CD4-positive, alpha-beta T cell treated with Interleukin-2 at 100 ng/mL for 4 hours (primary cell): Measurements from ENCODE around the gene SH3D19.

ENCODE experiments used
- DNase-seq: peaks from one replicate; pipeline ENCODE4 v3.0.0-alpha.2; 2020; ENCODE audit warnings: low spot score

SH3D19 gene

GRCh38 chr4:151228189-151229119 is 97.0 kb downstream of the SH3D19 start:
- DNase-seq: no peak

- no peak for DNase-seq
Measured at GRCh38 chr4:151227731-151228130, 97.7 kb downstream of the SH3D19 start.

GRCh38 chr4:151227172-151227571 is 98.2 kb downstream of the SH3D19 start:
- DNase-seq: no peak

- DNase-seq: no peak
Measured at GRCh38 chr4:151226004-151226932, 99.1 kb downstream of the SH3D19 start.

DNA sequence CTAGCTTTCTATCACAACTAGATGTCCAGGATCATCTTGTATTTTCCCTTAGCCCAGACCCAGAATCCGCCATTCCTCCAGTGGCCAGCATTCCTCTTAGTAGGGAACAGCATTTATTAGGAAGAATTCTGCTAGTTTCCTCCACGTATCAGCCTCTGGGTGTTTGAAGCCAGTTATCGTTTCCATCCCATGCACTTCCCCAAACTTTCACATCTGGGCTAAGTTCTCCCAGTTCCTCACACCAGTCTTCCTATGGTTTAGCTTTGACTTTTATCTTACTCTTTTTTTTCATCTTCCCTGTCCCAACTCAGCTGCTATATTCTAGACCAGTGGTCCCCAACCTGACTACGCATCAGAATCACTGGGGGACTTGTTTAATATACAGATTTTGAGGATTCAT is 101.9 kb downstream of the SH3D19 start:
- no peak for DNase-seq

GRCh38 chr4:151219948-151220347 is 105.5 kb downstream of the SH3D19 start:
- no peak for DNase-seq

GRCh38 chr4:151219091-151219490 is 106.3 kb downstream of the SH3D19 start:
- DNase-seq: no peak

GRCh38 chr4:151218343-151218742 is 107.1 kb downstream of the SH3D19 start:
- DNase-seq: no peak

DNA sequence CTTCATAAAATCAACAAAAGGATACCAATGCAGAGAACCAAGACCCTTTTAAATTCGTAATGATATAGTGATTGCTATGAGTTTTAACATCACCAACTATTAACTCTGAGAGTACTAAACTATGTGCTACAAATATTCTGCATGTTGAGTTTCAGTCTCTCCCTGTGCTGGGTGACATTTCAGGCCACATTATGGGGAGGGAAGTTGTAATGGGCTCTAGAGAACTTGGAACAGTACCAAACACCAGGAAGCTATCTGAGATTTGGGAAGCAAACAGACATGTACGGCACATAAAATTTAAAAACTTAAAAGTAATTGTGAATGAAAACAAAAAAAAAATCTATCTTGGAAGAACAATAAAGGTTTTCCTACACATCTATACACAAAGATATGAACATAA is 108.1 kb downstream of the SH3D19 start:
- no peak for DNase-seq

DNA sequence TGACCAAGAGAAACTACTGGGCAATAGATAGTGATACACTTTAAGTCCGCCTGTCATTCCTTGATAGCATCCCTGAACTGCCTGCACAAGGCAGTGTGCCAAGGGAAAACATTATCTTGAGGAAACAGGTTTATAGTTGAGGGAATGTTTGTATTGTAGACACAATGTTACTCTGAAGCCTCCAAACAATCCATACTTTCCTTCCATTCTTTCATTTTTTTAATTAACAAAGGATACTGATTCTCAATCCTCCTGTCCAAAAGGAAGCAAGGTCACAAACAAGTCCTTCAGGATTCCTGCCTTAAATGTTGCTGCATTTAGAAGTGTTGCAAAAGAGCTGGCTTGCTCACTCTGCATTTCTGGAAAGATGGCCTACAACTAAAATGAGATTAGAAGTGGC is 110.1 kb downstream of the SH3D19 start:
- DNase-seq: no peak

GRCh38 chr4:151207868-151208267 is 117.5 kb downstream of the SH3D19 start:
- DNase-seq: no peak

GRCh38 chr4:151207186-151207585 is 118.2 kb downstream of the SH3D19 start:
- no peak for DNase-seq

GRCh38 chr4:151206241-151207005 is 119.0 kb downstream of the SH3D19 start:
- no peak for DNase-seq

GRCh38 chr4:151205722-151206121 is 119.7 kb downstream of the SH3D19 start:
- DNase-seq: no peak

GRCh38 chr4:151204925-151205524 is 120.4 kb downstream of the SH3D19 start:
- DNase-seq: no peak

- DNase-seq: no peak
Measured at GRCh38 chr4:151202851-151203455, 122.5 kb downstream of the SH3D19 start.

- DNase-seq: no peak
Measured at GRCh38 chr4:151202381-151202780, 123.0 kb downstream of the SH3D19 start.

DNA sequence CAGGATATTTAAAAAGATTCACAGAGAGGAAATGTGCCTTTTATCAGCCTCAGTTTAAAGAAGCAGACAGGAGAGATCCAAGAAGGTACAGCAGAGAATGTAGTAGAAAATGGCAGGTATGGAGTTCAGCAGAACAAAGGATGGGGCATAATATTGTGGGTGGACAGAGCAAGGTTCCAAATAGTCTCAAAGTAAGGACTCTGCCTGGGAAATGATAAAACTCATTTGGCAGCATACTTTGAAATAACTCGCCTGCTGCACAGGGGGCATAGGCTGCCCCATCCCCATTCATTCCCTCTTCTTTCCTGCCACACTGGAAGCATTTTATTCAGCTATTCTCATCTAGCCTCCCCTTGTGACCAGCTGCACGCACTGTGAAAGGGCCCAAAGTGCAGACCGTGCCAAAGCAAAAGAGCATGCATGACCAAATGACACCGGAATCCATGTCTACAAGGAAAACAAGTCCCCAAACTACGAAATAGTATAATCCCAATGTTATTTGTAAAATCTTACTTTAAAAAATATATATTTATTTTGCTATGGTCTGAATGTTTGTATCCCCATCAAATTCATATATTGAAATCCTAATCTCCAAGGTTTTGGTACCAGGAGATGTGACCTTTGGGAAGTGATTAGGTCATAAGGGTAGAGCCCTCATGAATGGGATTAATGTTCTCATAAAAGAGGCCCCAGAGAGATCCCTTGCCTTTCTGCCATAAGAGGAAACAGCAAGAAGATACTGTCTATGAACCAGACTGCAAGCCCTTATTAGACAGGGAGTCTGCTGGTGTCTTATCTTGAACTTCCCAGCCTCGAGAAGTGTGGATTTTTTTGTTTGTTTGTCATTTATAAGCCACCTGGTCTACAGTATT is 125.8 kb downstream of the SH3D19 start:
- DNase-seq: no peak

GRCh38 chr4:151198748-151199147 is 126.7 kb downstream of the SH3D19 start:
- no peak for DNase-seq

- DNase-seq: no peak
Measured at GRCh38 chr4:151197247-151197646, 128.2 kb downstream of the SH3D19 start.
